Trophoblast cell (in vitro differentiated cells and primary cell): ENCODE results near the gene CLIC4.
A peak's percentile ranks its signal among the peaks of the same experiment; 100 is the strongest.
"Not testable (repeated sequence)": the region's sequence is repeated elsewhere in the genome, so short reads cannot be mapped to it uniquely, and the experiment has no call there.

Experiments
- DNase-seq, 2 donors: peaks; one replicate each; pipeline ENCODE4 v3.0.0-alpha.2; 2016
- H2AFZ ChIP-seq: 2 replicates; pipeline ENCODE4 v1.6.1; 2013; ENCODE audit warnings: low read length, moderate library complexity, mild to moderate bottlenecking; ENCODE audit not compliant: insufficient read depth, poor library complexity
- H2AK5ac ChIP-seq: 2 replicates; pipeline ENCODE4 v1.6.1; 2013; ENCODE audit warnings: mild to moderate bottlenecking, low read length
- H2BK120ac ChIP-seq: 2 replicates; pipeline ENCODE4 v1.6.1; 2013; ENCODE audit warnings: low read length, mild to moderate bottlenecking, moderate library complexity; ENCODE audit not compliant: insufficient read depth, poor library complexity
- H2BK12ac ChIP-seq: 2 replicates; pipeline ENCODE4 v1.6.1; 2013; ENCODE audit warnings: mild to moderate bottlenecking, low read length, moderate library complexity
- H2BK5ac ChIP-seq: 2 replicates; pipeline ENCODE4 v1.6.1; 2013; ENCODE audit warnings: low read length, low read depth, moderate library complexity, mild to moderate bottlenecking; ENCODE audit not compliant: poor library complexity
- H3K14ac ChIP-seq: 2 replicates; pipeline ENCODE4 v1.6.1; 2013; ENCODE audit warnings: mild to moderate bottlenecking, low read length
- H3K18ac ChIP-seq: 2 replicates; pipeline ENCODE4 v1.6.1; 2013; ENCODE audit warnings: mild to moderate bottlenecking, low read length
- H3K23ac ChIP-seq: 2 replicates; pipeline ENCODE4 v1.6.1; 2013; ENCODE audit warnings: low read length
- H3K27ac ChIP-seq: 2 replicates; pipeline ENCODE4 v1.5.1; 2013; ENCODE audit warnings: low read depth, mild to moderate bottlenecking, inconsistent platforms, low read length, moderate library complexity
- H3K27me3 ChIP-seq: 2 replicates; pipeline ENCODE4 v1.6.1; 2013; ENCODE audit warnings: inconsistent platforms, mild to moderate bottlenecking, low read length, moderate library complexity; ENCODE audit not compliant: insufficient read depth
- H3K36me3 ChIP-seq, 2 experiments: 1 replicate in 1 of 2; 2 replicates in 1 of 2; pipeline ENCODE4 v1.6.1; 2013; ENCODE audit warnings: low read length in 2 of 2, mild to moderate bottlenecking in 2 of 2, moderate library complexity in 1 of 2; ENCODE audit not compliant: insufficient read depth in 2 of 2, control insufficient read depth in 1 of 2
- H3K4ac ChIP-seq: 2 replicates; pipeline ENCODE4 v1.6.1; 2013; ENCODE audit warnings: low read depth, mild to moderate bottlenecking, low read length, moderate library complexity
- H3K4me1 ChIP-seq, 2 experiments: 1 replicate in 1 of 2; 2 replicates in 1 of 2; pipeline ENCODE4 v1.6.1; 2013; ENCODE audit warnings: low read length in 2 of 2, mild to moderate bottlenecking in 2 of 2, moderate library complexity in 1 of 2; ENCODE audit not compliant: insufficient read depth in 2 of 2, control insufficient read depth in 1 of 2
- H3K4me2 ChIP-seq: 2 replicates; pipeline ENCODE4 v1.6.1; 2013; ENCODE audit warnings: inconsistent platforms, mild to moderate bottlenecking, low read length, moderate library complexity
- H3K4me3 ChIP-seq: 2 replicates; pipeline ENCODE4 v1.5.1; 2013; ENCODE audit warnings: mild to moderate bottlenecking, low read depth, low read length, inconsistent platforms
- H3K79me1 ChIP-seq: one replicate; pipeline ENCODE4 v1.6.1; 2013; ENCODE audit warnings: low read length
- H3K79me2 ChIP-seq: 2 replicates; pipeline ENCODE4 v1.6.1; 2013; ENCODE audit warnings: low read length, mild to moderate bottlenecking; ENCODE audit not compliant: control insufficient read depth, insufficient read depth, poor library complexity
- H3K9ac ChIP-seq: 2 replicates; pipeline ENCODE4 v1.6.1; 2013; ENCODE audit warnings: mild to moderate bottlenecking, low read length
- H3K9me3 ChIP-seq: 2 replicates; pipeline ENCODE4 v1.6.1; 2013; ENCODE audit warnings: low read depth, mild to moderate bottlenecking, control low read depth, inconsistent platforms, low read length; ENCODE audit not compliant: insufficient read depth
- H4K12ac ChIP-seq: 2 replicates; pipeline ENCODE4 v1.6.1; 2013; ENCODE audit warnings: low read depth, mild to moderate bottlenecking, low read length, moderate library complexity
- H4K8ac ChIP-seq: 2 replicates; pipeline ENCODE4 v1.6.1; 2013; ENCODE audit warnings: low read depth, mild to moderate bottlenecking, low read length, moderate library complexity
- H4K91ac ChIP-seq: one replicate; pipeline ENCODE4 v1.6.1; 2013; ENCODE audit warnings: low read depth, mild to moderate bottlenecking, low read length, moderate library complexity
- WGBS: extraction: QIAGEN DNeasy Blood & Tissue Kit; methylation state at CpG from one replicate; pipeline ENCODE4 v1.1.7; 2013; ENCODE audit warnings: missing lambda C conversion rate; ENCODE audit not compliant: insufficient read length, insufficient coverage; ENCODE audit errors: extremely low coverage; 5-methylcytosine and 5-hydroxymethylcytosine counted together

The CLIC4 gene

GRCh38 chr1:24698326-24698725 is 46.9 kb upstream of the CLIC4 start:
- not testable (repeated sequence) for H3K4me3 ChIP-seq, DNase-seq, H2AFZ ChIP-seq, H2BK5ac ChIP-seq, H4K8ac ChIP-seq, H3K9ac ChIP-seq, H2AK5ac ChIP-seq, H3K27me3 ChIP-seq, H3K9me3 ChIP-seq, H3K27ac ChIP-seq, H4K91ac ChIP-seq, H3K18ac ChIP-seq, H4K12ac ChIP-seq, H3K14ac ChIP-seq, H3K4me2 ChIP-seq, H2BK12ac ChIP-seq, H3K23ac ChIP-seq, H3K4ac ChIP-seq, H2BK120ac ChIP-seq, H3K79me1 ChIP-seq, H3K79me2 ChIP-seq, H3K36me3 ChIP-seq
- peaks cover 21% of the 10 kb centered on the region in 2 experiments for H3K4me1 ChIP-seq
- no CpG with 5 or more reads among the region's 8 CpGs for WGBS

GRCh38 chr1:24699628-24700027 is 45.6 kb upstream of the CLIC4 start:
- H3K79me2 ChIP-seq: no peaks in the 10 kb centered on the region
- DNase-seq: no peak
- no peak overlapping the region for H3K4me3 ChIP-seq
- WGBS: no CpG with 5 or more reads among the region's 7 CpGs
- H3K27ac ChIP-seq: no peak overlapping the region
- H4K8ac ChIP-seq: no peak overlapping the region
- H3K79me1 ChIP-seq: peaks cover 5% of the 10 kb centered on the region
- H3K18ac ChIP-seq: no peak overlapping the region
- H2AFZ ChIP-seq: no peak overlapping the region
- H3K9me3 ChIP-seq: peaks cover 3% of the 10 kb centered on the region
- no peak overlapping the region for H2BK120ac ChIP-seq
- no peak overlapping the region for H4K12ac ChIP-seq
- H3K23ac ChIP-seq: no peak overlapping the region
- H3K36me3 ChIP-seq: no peaks in the 10 kb centered on the region
- no peak overlapping the region for H2AK5ac ChIP-seq
- H4K91ac ChIP-seq: no peak overlapping the region
- H3K27me3 ChIP-seq: no peaks in the 10 kb centered on the region
- no peak overlapping the region for H3K14ac ChIP-seq
- H3K4me1 ChIP-seq: peaks cover 15 to 17% of the 10 kb centered on the region in 2 experiments
- H3K9ac ChIP-seq: no peak overlapping the region
- no peak overlapping the region for H2BK5ac ChIP-seq
- H3K4ac ChIP-seq: no peak overlapping the region
- H3K4me2 ChIP-seq: no peak overlapping the region
- H2BK12ac ChIP-seq: no peak overlapping the region

- Histone ChIP-seq H3K23ac (no peak overlapping the region), H3K4me2 (no peak overlapping the region)
Observed at GRCh38 chr1:24702511-24703293, 42.5 kb upstream of the CLIC4 start.

GRCh38 chr1:24704411-24705259 is 40.6 kb upstream of the CLIC4 start:
- no peak overlapping the region for H3K23ac ChIP-seq
- H4K8ac ChIP-seq: peak overlapping the region; percentile 76
- peak overlapping the region; percentile 27 for H3K27ac ChIP-seq
- no peak overlapping the region for H3K9ac ChIP-seq
- peak overlapping the region; percentile 42 for H3K14ac ChIP-seq
- no peak overlapping the region for H4K12ac ChIP-seq
- H2BK120ac ChIP-seq: peak overlapping the region; percentile 83
- no CpG with 5 or more reads among the region's 16 CpGs for WGBS
- H3K79me1 ChIP-seq: peaks cover 5% of the 10 kb centered on the region
- H2BK5ac ChIP-seq: peak overlapping the region; percentile 69
- H2BK12ac ChIP-seq: peak overlapping the region; percentile 29
- no peaks in the 10 kb centered on the region for H3K79me2 ChIP-seq
- peak overlapping the region; percentile 92 for H2AK5ac ChIP-seq
- H3K4me3 ChIP-seq: no peak overlapping the region
- H3K4ac ChIP-seq: no peak overlapping the region
- H3K36me3 ChIP-seq: no peaks in the 10 kb centered on the region
- no peaks in the 10 kb centered on the region for H3K27me3 ChIP-seq
- no peak overlapping the region for H3K4me2 ChIP-seq
- H4K91ac ChIP-seq: peak overlapping the region; percentile 77
- peak overlapping the region; percentile 70 for H2AFZ ChIP-seq
- H3K9me3 ChIP-seq: peaks cover 2% of the 10 kb centered on the region
- DNase-seq: no peak
- H3K4me1 ChIP-seq: peaks cover 21 to 25% of the 10 kb centered on the region in 2 experiments
- peak overlapping the region; percentile 84 for H3K18ac ChIP-seq

More at GRCh38 chr1:24702511-24703293, 42.5 kb upstream of the CLIC4 start:
- Histone ChIP-seq H2BK5ac (no peak overlapping the region), H3K18ac (no peak overlapping the region), H4K12ac (no peak overlapping the region), H3K9me3 (peaks cover 3% of the 10 kb centered on the region), H2AK5ac (no peak overlapping the region), H2AFZ (no peak overlapping the region), H3K4ac (no peak overlapping the region), H3K27ac (peak overlapping the region; percentile 21), H3K79me1 (peaks cover 5% of the 10 kb centered on the region), H4K8ac (no peak overlapping the region), H2BK12ac (no peak overlapping the region), H3K27me3 (no peaks in the 10 kb centered on the region), H3K4me3 (no peak overlapping the region), H3K36me3 (no peaks in the 10 kb centered on the region), H3K4me1 (peaks cover 21 to 25% of the 10 kb centered on the region in 2 experiments), H3K79me2 (no peaks in the 10 kb centered on the region), H3K9ac (no peak overlapping the region), H3K14ac (peak overlapping the region; percentile 4), H2BK120ac (no peak overlapping the region), H4K91ac (peak overlapping the region; percentile 24)
- WGBS: no CpG with 5 or more reads among the region's 8 CpGs
- peak; percentile 98 to 99 for DNase-seq
